ENCODE data around the gene TUNAR.

TUNAR gene

DNA sequence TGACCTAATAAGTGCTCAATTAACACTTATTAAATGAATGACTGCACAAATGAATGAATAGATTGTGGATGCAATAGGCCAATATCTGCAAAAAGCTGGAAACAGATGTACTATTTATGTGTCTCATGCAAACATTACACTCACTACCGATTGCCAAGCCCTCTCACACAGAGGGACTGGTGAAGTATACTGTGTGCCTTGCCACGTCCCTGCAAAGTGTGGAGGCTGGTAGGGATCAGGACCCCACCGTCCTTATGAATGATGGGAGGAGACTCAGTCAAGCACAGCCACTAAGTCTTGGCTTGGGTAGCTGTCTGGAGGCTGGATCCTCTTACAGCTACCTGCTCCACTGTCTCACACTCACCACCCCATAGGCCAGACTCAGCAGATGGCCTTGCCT, 3.9 kb upstream of the TUNAR start:
- DNase-seq (ENCODE audit: low read depth), result no peak

DNA sequence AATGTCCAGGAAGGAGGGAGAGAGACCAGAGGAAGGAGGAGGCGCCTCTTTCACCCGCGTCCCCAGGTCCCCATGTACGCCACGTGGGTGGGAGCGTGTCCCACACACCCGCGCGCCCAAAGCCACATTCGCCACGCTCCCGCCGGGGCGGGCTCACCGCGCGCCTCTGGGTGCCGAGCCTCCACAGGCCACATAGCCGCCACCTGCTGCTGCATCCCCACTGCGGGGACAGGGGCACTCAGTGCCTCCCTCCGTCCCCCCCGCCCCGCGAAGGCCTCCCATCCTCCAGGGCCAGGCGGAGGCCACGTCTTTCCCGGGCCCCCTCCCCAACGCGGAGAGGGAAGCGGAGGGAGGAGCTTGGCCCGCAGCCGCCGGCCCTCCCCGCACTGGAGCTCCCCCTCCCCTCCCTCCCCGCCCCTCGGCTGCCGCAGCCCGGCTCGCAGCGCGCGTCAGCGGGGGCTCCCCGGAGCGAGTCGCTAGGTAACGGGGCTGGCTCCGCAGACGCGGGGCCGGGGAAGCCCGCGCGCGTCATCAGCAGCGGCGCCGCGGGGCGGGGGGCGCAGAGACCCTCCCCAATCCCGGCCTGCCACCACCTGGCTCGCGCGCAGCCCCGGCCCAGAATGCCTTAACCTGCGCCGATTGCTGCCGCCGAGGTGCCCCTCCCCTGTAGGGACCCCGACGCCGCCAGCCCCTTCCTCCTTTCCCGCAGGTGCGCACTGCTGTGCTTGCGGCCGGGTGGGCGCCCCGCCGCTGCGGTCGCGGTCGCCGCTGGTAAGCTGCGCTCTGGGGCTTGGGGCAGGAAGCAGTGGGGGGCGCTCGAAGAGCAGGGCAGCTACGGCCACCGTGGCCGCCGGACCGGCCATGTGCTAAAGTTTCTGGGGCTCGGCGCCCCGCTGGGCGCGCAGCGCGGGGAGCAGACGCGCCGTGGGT, 536 bp upstream of the TUNAR start:
- no peak for DNase-seq (ENCODE audit: low read depth)

DNA sequence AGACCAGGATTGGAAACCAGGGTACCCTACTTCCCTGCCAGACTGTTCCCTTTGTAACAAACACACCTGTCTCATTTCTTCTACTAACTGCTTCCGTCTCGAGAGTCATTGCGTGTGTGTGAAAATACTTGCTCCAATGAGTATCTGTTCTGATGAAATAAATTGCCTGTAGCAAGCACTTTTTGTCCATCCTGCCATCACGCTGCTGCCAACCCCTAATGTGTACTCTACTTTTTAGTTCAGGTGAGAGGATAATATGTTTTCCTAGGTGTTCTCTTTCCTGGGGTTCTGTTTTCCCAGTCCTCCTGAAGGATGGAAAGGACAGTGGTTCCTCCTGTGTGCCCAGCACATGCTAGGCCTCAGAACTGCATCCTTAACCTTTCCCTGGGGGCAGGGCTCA, 1.0 kb downstream of the TUNAR start:
- no peak for DNase-seq (ENCODE audit: low read depth)

DNA sequence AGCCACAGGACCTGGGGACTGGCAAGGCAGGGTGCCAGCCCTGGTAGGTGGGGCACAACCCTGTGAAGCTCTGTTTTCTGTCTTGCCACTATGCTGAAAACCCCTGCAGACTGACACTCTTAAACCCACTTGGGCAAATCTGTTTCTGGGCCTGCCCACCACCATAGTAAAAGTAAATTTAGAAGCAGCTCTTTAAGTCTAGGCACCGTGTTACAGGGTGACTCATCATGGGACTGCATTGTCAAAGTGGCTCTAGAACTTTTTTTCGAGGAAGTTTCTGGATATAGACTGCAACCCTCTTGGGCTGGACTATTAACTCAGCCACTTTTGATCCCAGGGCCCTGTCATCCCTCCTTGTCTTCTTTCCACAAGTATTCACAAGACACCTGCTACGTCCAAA, 7.7 kb downstream of the TUNAR start:
- no peak for DNase-seq (ENCODE audit: low read depth)

DNA sequence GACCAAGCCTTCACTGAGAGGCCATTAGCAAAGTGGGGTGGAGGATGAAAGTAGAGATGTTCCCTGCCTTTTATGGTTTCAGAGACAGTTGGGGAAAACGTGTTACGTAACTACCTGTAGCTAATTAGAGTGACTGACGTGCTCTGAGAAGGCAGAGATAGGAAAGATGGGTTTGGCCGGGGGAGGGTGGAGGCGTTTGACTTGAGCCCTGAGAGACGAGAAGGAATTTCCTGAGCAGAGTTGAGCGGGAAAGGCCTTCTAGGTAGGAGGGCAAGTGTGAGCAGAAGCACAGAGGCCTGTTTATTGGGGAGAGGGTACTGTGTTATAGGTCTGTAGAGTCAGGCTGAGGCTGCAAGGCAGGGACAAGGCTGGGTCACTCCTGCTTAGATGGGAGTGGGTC, 8.6 kb downstream of the TUNAR start:
- no peak for DNase-seq (ENCODE audit: low read depth)

DNA sequence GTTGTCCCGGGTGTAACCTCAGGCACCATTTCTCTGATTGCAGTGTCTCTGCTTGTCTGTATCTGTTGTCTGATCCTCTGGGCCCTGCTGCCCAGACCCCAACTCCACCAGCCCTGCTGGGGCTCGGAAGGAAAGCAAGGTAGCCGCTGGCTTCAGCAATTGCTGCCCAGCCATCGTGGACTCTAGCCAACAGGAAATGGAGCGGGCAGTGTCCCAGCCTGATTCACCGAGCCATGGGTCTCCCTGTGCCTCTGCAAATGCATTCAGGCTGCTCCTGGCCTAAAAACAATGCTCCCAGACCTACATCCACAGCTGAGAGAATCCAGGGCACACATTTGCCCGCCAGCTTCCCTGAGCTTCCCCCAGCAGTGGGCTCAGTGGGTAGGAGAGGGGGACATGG, 9.2 kb downstream of the TUNAR start:
- DNase-seq (ENCODE audit: low read depth), result no peak

DNA sequence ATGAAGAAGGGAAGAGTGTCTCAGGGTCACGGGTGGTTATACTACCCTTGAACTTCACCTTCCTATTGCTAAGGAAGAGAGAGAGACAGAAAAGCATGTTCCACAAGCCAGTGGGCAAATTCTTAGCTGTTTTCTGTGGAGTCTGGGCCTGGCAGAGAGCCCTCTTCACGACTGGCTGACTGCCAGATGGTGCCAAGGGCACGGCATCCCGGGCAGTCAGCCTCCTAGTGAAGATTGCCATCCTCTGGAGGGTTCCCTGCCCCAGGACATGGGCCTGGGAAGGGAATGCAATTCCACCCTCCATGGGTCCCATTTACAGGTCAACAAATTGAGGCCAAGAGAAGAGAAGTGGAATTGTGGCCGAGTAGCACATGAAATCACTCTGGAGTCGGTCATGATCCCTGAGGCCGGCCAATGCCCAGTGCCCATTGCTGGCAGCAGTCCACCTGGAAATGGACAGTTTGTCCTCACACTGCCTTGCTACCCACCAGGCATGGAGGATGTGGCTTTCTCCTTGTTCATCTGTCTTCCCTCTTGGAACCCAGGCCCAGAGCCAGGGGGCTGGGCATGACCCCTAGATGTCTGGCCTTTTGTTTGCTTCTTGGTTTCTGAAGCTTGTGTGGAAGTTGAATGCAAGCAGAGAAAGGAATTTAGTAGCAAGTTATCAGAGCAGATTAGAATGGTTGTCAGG, 9.9 kb downstream of the TUNAR start:
- DNase-seq (ENCODE audit: low read depth), result no peak

DNA sequence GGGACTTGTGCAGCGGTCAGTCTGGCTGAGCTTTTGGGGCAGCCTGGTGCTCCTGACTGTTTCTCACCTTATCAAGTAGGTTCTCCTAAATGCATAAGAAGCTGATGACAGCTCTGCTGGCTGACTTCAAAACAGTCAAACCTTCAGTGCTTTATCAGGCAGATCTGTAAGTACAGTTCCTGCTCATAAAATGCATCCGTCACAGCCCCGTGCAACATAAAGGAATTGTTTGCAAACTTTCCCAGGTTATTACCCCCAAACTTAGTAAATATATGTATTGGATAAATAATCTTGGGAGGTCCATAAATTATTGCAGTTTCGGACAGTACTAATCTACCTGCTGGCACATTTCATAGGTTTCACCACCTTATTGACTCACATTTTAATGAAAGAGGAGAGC, 10.7 kb downstream of the TUNAR start:
- DNase-seq (ENCODE audit: low read depth), result no peak

DNA sequence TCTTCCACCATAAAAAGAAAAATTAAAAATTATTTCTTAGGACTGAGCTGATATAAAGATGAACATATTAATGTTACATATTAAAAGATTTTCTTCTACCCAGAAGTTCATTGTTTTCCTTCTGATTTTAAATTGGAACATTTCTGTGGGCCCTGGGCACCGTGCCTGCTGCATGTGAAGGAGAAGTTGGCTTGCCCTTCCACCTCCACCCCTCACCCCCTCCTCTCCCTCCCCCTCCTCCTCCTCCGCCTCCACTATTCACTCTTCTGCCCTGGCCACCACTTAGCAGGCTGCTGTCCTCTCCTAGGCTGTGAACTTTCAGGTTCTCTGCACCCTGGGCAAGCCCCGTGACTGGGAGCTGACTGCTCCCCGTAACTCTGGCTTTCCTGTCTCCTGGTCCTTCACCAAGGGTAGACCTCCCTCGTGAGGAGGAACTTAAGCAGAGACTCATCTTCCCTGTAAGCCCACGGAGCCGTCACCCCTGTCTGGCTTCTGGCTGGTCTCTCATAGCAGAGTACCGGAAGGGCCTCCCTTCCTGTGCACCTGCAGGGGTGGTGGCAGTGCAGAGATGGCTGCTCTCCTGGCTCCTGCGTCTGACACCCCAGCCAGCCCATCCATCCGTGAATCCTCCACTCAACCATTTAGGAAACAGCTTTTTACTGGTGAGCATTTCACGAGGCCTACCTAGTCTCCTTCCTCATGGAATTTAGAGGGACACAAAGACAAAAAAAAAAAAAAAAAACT, 12.8 kb downstream of the TUNAR start:
- no peak for DNase-seq (ENCODE audit: low read depth)

DNA sequence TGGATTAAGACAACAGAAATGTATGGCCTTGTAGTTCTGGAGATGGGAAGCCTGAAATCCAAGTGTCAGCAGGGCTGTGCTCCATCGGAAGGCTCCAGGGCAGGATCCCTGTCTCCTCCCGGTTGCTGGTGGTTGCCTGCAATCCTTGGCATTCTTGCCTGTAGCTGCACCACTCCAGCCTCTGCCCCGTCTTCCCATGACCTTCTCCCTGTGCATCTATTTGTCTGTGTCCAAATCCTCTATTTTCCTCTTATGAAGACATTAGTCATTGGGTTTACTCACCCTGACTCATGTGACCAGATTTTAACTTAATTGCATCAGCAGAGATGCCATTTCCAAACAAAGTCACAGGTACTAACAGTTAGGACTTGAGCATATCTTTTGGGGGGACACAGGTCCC, 15.1 kb downstream of the TUNAR start:
- no peak for DNase-seq (ENCODE audit: low read depth)

DNA sequence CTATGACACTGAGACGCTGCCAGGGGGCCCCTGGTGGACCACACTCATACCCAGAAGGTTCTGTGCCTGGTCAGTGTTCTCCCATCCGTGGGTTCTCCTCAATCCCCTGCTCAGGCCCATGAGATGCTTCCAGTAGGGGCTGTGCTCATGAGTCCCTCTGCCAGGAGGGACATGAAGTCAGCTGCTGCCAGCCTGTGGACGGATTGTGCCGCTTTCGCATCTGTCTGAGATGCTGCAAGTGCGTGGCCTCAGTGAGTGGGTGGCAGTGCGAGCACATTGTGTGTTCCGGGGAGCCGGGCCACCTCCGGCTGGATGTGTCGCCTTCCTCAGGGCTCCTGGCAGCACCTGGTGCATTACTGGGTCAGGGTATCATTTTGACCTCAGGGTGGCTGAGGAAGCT, 15.5 kb downstream of the TUNAR start:
- DNase-seq (ENCODE audit: low read depth), result no peak

DNA sequence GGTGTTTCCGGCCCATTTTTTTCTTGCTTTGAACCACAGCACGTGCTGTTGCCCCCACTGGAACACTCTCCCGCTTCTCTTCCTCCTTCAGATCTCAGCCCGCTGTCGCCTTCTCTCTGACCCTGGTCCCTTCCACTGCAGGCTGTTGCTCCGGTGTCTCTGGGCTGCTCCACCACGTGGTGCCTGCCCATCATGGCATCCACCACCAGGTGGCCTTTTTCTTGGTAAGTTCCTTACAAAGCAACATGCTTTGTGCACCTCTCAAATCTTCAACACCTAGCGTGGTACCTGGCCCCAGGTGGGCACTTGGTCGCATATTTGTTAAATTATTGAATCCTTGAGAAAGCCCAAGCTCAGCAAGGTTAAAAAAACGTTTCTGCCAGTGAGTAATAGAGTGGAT, 19.1 kb downstream of the TUNAR start:
- no peak for DNase-seq (ENCODE audit: low read depth)

DNA sequence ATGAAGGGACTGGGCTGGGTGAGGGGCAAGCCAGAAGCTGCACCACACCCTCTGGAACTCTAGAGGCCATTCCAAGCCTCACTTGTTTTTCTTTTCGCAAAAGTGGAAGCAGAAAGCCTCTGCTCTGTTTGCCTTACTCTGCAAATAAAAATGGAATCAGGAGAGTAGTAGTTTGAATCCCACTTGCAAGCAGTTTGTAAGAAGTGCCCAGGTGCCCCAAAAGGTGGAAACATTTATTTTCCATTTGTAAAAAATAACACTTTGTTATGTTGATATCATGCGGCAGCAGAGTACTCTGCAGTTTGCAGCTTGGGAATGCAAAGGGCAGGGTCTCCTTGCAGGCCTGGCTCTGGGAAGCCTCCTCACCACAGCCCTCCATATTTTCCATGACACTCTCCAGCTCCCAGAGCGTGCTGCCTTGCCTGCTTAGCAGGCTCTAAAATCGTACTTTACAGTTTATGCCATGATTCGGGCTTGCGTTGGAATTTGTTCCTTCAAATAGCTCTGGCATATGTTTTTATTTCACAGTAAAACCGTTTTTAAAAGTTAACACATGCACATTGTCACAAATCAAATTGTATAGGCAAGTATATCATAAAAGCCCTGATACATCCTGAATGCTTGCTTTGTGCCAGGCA, 20.0 kb downstream of the TUNAR start:
- DNase-seq (ENCODE audit: low read depth), result no peak

DNA sequence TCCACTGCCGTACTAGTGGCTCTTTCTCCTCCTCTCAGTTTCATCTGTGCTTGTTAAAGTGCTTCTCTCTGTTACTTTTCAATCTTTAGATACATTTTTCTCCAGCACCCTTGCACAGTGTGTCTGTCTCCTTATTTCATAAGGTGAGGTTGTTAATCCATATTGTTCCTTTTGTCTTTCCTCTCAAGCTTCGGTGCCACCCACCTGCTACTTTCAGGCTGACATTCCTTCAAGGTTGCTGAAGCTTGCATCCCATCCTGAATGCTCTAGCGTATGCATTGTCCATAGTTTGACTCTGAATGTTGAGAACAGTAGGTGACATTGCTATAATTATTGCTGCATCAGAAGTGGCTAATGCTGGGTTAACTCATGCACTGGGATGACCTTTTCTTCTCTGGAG, 20.6 kb downstream of the TUNAR start:
- DNase-seq (ENCODE audit: low read depth), result no peak

DNA sequence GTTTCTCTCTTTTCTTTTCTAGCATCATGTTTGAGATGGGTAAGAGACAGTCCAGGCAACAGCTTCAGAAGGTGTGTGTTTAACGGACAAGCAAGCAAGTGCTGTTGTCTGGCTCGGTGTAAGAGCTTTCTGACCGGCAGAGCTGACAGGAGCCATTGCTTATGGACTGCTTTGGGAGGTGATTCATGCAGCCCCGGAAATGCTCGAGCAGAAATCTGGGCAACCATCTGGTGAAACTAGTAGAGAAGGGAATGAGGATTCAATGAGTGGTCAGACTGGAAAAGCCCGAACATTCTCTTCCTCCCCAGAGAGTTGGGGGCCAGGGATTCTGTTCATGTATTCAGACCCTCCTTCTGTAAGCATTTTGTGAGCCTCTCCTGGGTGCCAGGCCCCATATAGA, 24.4 kb downstream of the TUNAR start:
- DNase-seq (ENCODE audit: low read depth), result no peak

DNA sequence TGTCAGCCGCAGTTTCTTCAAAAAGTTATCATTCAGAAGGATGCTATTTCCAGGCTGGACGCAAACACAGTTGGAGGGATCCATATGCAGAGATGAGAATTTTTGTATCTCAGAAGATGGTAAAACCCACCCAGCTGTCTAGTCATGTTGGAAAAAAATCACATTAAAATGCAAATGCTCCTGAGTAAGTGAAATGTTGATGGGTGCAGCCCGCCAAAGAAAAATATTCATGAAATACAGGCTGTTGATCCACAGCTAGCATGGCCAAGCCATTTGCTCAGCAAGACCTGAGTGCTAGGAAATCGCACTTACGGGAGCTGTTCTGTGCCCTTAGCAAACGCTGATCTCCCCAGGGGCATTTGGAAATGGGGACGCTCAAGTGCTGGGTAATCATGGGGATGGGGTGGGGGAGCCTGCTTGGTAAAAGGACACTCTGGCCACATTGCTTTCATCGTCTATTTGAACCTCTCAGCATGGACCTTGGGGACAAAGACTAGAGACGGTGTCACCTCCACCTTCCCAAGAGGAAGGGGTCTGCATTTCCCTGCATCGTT, 25.7 kb downstream of the TUNAR start:
- DNase-seq (ENCODE audit: low read depth), result no peak

DNA sequence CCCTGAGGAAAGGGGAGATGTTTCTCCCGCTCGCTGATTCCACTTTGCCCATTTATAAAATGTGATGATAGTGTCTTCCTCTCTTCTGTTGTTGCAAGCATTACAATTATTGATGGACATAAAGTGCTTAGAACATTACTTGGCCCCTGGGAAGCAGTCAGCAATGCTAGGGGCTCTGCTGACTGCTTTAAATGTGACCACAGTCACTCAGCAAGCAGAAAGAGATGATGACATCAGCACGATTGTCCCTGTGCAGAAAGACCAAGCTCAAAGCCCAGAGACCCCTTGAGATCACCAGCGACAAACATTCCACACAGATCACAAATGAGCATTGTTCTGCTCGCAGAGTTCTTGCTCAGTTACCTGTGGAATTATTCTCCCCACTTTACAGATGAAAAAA, 26.5 kb downstream of the TUNAR start:
- DNase-seq (ENCODE audit: low read depth), result no peak

DNA sequence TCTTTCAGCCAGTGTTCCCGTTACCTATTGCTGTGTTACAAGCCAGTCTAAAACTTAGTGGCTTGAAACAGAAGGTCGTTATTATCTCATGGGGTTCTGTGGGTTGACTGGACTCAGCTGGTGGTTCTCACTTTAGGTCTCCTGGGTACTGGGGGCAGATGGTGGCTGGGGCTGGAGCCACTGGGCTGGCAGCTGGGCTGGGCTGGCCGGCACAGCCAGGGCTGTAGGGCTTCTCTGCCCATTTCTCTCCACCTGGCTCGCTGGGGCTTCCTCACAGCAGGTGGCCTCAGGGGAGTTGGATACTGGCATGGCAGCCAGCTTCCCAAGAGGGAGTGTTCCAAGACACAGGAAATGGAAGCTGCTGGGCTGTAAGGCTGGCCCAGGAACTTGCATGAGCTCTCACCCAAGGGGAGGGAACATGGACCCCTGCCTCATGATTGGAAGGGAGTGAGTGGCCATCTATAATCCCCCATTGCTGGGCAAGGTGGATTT, 27.0 kb downstream of the TUNAR start:
- DNase-seq (ENCODE audit: low read depth), result no peak

DNA sequence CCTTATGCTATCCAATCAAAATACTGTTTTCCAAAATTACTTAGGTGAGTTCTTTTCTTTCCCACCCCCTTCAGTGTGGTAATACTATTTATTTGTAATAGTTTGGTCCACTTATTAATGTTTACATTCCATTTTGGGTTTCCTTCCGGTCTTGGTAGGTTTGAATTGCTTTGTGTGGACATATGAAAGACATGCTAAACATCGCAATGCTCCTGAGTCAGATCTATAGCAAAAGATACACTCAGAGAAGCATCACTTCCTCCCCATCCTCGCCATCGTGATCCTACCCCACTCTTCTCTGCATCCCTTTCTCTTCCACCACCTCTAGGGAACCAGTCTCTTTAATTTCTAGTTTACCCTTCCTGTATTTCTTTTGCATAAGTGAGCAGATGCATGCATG, 30.0 kb downstream of the TUNAR start:
- DNase-seq (ENCODE audit: low read depth), result no peak

DNA sequence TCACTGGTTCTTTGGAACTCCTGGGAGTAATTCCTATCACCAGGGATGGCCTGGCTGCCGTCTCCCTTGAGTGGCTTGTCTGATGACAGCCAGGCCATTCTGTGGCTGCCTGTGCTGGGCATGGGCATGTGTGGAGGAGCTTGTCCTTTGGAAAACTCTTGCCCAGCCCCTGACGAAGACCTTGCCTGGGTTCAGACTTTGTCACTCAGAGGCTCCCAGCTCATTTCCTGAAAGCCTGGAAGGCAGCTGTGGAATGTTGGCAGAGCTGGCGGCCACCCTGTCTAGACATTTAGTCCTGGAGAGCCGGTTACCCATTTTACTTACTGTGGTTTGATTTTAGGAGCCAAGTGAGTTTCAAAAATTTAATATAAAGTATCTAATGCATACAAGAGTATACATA, 34.0 kb downstream of the TUNAR start:
- DNase-seq (ENCODE audit: low read depth), result no peak

DNA sequence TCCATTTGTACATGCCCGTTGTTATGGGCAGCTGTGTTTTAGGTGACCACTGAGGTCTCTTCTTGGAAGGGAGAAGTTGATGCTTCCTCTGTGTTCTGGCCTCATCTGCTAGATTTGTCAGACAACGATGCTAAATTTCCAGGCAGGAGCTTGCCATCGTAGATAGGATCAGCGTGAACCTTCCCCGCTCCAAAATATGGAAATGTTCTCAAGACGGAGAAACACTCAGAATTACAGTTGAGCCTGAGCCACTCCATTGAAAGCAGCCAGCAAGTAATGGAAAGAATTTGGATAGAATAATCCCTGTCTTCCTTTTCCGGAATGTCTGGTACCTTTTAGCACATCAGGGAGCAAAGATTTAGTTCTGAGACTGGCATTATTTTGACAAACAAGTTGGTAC, 34.8 kb downstream of the TUNAR start:
- no peak for DNase-seq (ENCODE audit: low read depth)

DNA sequence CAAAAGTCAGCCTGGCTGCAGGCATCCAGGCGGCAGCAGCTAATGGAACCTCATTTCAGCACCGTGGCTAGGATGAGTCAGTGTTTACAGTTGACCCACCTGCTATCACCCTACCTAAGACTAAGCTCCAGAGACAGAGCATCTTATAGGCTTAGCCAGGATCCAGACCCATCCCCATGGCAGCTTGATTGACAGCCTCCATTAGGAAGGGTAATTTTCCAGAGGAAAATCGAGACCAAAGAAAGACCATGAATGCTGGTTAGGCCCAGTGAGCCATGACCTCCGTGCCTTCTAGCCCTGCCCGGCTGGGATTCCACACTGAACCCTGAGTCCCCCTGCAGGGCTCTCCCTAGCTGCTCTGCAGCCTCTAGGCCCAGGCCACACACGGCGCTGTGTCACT, 38.7 kb downstream of the TUNAR start:
- no peak for DNase-seq (ENCODE audit: low read depth)
